Putamen (tissue), 1 donor: ENCODE results near the gene NBPF1.
"Not testable (repeated sequence)": the region's sequence is repeated elsewhere in the genome, so short reads cannot be mapped to it uniquely, and the experiment has no call there.

Source experiments
- DNase-seq: peaks from one replicate; pipeline ENCODE4 v3.0.0-alpha.2; 2016; ENCODE audit warnings: low spot score

The NBPF1 gene

DNA sequence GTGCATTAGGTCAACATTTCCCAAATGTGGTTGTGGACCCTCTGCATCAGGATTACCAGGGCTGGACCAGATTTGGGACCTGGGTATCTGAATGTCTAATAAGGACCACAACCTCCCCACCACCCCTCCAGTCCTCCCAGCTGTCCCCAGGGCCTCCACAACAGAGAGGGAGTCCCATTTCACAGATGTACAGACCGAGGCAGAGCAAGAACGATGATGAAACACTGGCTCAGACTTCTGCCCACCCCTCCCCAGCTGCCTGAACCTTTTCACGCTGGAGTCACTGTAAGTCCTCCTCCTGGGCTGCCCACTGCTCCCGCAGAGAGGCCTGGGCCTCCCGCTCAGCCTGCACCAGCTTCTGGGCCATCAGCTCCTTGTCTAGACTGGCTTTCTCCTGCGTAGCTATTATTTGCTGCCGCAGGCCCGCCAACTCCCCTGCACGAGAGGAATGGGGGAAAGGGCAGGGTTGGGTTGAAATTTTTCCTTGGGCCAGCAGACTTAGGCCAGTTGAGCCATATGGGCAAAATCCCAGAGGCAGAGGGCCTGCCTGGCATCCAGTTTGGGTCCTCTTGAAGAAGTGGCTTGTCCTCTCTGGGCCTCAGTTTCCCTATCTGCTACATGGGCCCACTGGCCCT lies 8.4 kb upstream of the NBPF1 start:
- DNase-seq: not testable (repeated sequence)

DNA sequence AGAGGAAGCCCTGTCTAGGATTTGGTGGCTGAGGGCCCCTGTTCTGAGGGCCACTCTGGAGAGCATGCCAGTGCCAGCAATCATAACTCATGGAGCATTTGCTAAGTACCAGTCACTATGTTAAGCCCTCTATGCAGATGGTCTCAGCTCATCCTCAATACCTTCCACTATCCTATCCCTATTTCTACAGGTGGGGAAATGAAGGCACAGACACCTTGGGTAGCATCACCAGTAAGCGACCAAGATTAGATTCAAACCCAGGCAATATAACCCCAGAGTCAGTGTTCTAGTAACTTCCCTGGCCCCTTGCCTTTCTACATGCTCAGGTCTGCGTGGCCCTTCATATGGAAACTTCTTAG lies 7.9 kb upstream of the NBPF1 start:
- no peak for DNase-seq

DNA sequence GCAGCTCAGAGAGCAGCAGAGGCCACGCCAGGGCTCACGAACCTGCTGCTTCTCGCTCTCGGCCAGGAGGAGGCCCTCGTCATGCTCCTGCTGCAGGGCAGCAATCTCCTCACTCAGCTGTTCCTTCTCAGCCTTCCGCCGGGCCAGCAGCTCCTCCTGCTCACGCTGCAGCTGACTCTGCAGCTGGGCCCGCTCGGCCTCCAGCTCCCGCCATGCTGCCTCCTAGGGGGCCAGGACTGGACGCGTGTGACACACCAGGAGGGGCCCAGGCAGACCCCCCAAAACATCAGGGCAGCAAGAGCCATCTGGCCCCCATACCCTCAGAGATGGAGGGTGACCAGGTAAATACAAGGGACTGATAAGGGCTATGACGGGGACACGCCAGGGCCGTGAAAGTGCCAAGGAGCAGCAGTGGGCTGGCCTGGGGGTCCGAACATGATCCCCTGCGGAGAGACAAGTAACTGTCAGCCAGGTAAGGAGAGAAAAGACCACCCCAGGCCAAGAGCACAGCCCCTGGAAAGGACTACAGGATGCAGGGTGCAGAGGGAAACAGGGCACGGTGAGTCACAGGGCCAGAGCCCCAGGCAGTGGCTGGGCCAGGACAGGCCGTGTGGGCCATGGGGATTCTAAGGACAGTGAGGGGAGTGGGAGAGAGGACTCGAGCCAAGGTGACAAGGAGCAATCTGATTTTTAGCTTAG lies 6.6 kb upstream of the NBPF1 start:
- not testable (repeated sequence) for DNase-seq

DNA sequence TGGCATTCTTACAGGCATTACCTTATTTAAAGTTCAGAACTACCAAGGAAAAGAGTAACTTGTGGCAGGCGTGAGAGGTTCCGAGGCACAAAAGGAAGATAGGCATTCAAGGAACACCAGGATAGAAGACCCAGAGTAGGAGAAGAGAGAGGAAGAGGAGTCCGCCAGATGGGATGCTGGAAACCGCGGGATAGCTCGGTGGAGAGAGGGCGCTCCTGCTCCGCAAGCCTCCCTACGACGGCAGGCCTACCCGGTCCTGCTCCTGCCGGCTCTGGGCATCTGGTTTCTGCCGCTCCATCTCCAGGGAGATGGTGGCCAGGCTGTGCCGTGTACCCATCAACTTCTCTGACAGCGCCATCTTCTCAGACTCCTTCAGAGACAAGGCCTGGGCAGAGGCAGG lies 5.4 kb upstream of the NBPF1 start:
- no peak for DNase-seq

DNA sequence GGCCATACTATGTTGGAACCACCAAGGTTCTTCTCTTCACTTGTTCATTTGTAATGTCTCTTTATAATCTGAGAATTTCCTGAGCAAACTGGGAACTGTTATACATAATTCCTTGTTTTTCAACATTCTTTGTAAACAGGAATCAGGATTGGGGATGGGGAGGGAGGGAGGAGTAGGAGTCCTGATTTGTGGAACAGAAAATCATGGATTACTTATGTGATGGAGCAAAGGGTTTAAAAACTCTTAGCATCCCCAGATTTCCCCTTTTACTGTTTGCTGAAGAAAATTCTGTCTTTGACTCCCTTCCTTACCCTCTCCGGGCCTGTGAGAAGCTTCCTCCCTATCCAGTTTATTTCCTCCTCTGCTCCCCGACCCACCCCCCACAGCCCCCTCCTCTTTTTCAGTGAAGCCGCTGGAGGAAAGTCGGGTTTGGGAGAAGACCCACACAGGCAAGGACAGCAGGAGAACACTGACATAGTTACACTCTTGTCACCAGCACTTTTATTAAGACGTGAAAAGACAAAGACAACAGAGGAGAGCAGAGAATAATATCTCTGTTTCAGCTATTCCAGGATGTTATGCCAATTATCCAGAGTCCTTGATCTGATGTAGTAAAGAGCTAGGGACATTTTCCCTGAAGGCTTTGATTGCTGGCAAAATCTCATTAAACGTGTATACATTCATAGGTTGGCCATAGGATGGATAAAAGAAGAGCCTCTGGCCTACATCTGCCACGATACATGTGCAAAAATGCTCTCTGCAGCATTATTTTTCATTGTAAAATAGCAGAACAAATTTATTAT lies 4.6 kb upstream of the NBPF1 start:
- no peak for DNase-seq

DNA sequence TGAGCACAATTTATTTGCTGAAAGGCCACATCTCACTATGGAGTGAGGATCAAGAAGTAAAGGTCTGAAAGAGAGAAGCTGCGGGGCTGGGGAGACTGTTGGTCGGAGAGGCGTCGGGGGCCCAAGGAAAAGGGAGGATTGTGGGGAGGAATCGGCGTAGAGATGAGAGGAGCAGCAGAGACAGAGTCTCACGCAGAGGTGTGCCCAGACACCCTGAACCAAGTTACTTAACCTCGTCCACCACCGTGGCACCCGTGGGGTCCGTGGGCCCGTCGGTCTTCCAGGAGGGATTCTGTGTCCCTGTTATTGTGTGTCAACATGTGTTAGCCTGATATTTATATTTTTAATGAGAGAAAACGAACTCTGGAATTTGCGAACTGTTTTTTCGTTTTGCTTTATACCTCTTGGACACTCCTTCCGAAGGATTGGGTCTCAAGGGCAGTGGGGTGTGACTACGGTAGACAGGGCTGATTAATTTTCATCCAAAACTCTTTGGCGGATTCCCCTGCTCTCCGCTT lies 3.8 kb upstream of the NBPF1 start:
- no peak for DNase-seq

DNA sequence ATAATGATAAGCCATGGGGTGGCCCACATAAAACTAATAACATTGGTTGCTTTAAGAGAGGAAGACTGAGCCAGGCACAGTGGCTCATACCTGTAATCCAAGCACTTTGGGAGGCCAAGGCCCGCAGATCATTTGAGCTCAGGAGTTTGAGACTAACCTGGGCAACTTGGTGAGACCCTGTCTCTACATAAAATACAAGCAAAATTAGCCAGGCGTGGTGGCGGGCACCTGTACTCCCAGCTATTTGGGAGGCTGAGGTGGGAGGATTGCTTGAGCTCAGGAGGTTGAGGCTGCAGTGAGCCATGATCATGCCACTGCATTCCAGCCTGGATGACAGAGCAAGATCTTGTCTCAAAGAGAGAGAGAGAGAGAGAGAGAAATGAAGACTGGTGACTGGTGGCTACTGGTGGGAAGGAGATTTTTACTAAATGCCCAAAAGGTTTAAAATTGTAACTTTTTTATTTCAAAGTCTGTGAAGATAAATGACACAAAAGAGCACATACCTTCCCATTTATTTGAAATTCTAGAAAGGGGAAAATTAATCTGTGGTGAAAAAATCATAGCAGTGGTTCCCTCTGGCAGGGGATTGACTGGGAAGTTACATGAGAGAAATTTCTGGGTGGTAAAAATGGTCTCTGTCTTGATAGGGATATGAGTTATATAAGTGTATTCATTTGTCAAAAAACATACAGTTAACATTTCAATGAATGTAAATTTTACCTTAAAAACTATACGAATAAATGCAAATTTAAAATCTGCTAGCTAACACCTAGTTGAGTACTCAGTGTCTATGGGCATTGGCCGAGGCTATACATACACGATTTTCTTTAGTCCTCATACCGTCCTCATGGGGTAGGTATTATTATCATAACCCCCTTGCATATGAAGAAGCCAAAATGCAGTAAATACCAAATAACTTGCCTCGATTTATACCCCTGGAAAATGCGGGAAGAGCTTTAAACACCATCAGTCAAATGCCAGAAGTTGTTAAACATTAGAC lies 2.2 kb upstream of the NBPF1 start:
- DNase-seq: no peak

GRCh38 chr1:16614361-16615252 lies 1.2 kb upstream of the NBPF1 start:
- no peak for DNase-seq

DNA sequence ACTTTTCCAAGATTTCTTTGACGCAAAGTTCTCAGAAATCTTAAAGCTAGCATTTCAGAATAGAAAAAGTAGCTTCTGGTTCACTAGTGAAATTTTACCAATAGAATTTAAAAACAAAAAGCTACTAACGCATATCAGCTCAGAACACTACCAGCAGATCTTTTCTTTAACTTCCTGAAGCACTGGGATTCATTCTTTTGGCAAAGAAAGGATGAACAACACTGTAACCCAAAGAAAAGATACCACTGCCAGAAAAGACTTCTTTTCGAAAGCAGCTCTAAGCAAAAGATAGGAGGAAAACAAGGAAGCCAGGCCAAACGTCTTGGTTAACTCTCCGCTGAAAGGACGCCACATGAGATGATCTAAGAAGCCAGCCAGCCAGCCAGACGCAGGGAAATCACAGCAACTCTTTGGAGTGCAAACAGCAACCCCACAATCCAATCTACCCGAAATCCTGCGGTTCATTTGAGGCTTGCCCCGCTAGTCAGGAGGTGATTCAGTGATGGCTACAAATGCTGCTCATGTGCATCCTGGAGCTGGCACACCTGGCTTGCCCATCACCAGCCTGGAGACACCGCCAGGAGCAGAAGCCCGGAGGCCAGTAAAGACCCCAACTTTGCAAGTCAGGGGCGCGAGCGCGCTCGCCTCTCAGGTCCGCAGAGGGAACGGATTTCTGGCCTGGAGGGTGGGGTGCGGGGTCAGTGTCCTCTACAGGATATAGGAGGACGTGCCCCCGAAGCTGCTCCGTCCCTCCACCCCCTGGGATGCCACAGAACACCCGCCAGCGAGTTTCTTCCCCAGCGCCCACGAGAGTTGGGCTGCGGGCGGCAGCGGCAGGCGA lies 812 bp downstream of the NBPF1 start:
- DNase-seq: peak; percentile 67

GRCh38 chr1:16611981-16612331 lies 1.4 kb downstream of the NBPF1 start:
- DNase-seq: not testable (repeated sequence)

- not testable (repeated sequence) for DNase-seq
Observed at GRCh38 chr1:16611164-16611563, 2.2 kb downstream of the NBPF1 start.

DNA sequence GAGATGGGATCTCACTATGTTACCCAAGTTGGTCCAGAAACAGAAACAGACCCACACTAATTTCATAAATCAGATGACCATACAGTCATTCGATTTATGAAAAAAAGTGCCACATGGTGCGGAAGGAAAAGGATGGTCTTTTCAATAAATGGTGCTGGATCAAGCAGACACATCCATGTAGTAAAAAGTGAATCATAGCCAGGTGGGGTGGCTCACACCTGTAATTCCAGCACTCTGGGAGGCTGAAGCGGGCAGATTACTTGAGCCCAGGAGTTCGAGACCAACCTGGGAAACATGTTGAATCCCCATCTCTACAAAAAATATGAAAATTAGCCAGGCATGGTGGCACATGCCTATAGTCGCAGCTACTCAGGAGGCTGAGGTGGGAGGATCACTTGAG lies 2.8 kb downstream of the NBPF1 start:
- DNase-seq: not testable (repeated sequence)

DNA sequence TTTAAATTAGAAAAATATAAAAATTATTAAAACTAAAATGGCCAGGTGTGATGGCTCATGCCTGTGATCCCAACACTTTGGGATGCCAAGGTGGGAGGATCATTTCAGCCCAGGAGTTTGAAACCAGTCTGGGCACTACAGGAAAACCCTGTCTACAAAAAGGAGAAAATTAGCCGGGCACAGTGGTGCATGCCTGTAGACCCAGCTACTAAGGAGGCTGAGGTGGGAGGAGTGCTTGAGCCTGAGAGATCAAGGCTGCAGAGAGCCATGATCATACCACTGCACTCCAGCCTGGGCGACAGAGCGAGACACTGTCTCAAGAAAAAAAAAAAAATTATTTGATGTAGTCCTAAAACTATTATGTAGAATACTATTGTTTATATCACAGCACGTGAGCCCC lies 3.6 kb downstream of the NBPF1 start:
- not testable (repeated sequence) for DNase-seq

GRCh38 chr1:16608838-16609560 lies 4.4 kb downstream of the NBPF1 start:
- DNase-seq: no peak

DNA sequence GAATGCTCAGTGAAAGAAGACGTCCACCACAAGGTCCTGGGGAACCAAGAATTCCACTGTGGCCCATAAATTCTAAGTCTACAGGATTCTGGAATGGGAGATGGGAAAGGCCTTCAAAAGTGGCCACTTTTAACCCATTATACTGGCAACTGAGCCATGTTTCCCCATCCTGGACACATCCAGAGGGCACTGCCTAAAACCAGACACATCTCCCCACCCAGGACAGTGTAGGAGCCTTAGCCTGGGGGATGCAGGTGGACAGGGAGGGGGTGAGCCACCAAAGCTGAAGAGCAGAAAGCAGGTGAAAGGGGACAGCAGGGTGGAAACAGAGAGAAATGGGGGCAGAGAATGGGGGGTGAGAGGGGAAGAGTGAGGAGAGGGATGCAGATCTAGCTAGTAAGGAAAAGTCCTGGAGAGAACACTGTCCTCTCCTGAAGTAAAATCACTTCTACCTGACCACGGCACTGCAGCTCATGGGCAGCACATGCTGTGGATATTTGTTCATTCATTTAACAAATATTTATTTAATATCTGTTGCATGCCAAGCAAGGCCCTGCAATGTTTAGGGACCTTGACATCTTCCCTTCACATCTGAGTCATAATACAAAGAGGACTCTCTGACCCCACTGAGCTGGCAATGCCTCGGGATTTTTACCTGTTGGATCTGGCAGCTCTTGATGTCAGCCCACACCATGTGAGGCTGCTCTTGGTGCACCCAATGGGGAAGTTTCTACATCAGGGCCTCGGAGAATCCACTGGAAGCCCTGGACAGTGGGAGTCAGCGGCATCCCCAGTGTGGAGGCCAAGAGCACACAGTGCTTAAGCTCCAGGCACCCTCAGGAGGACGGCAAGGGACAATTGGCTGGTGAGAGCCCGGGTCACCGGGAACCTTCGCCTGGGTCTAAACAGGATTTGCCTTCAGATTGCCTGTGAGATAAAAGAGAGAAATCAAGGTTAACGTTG lies 5.2 kb downstream of the NBPF1 start:
- DNase-seq: not testable (repeated sequence)

- DNase-seq: no peak
Observed at GRCh38 chr1:16607433-16607851, 5.9 kb downstream of the NBPF1 start.

- not testable (repeated sequence) for DNase-seq
Observed at GRCh38 chr1:16606666-16607432, 6.5 kb downstream of the NBPF1 start.
